GM12878 (cell line): ENCODE data around the gene C17orf58. TPM values are rescaled to one million over a fixed set of nuclear protein-coding genes. Genes with fewer than 3 reads are reported as not detected.
A peak's percentile ranks its signal among the peaks of the same experiment; 100 is the strongest.

Experiments used
- BHLHE40 ChIP-seq, 2 experiments: fragments of 450-650 bp in 1 of 2; IDR thresholded peaks; 2 replicates each; pipeline ENCODE4 v1.6.1; 2011 to 2017; ENCODE audit warnings: low read depth in 2 of 2, borderline replicate concordance in 1 of 2, improper control_type of control experiment in 1 of 2, low read length in 1 of 2, mild to moderate bottlenecking in 1 of 2
- CEBPB ChIP-seq, 2 experiments: fragments of 150-350 bp in 1 of 2; IDR thresholded peaks; 2 replicates each; pipeline ENCODE4 v1.6.1; 2012 to 2014; ENCODE audit warnings: low read depth in 2 of 2, low read length in 2 of 2, borderline replicate concordance in 1 of 2, inconsistent platforms in 1 of 2
- DPF2 ChIP-seq: fragments of 450-650 bp; IDR thresholded peaks from 2 replicates; pipeline ENCODE4 v1.6.1; 2017; ENCODE audit warnings: mild to moderate bottlenecking
- FOXK2 ChIP-seq: fragments of 450-650 bp; IDR thresholded peaks from 2 replicates; pipeline ENCODE4 v1.6.1; 2017; ENCODE audit warnings: mild to moderate bottlenecking, moderate library complexity
- IKZF1 ChIP-seq: fragments of 450-650 bp; conservative IDR thresholded peaks from 2 replicates; pipeline ENCODE4 v1.6.1; 2017; ENCODE audit warnings: antibody characterized with exemption, mild to moderate bottlenecking
- MEF2A ChIP-seq: IDR thresholded peaks from 2 replicates; pipeline ENCODE4 v1.6.1; 2011; ENCODE audit warnings: low read depth, mild to moderate bottlenecking, low read length, moderate library complexity; ENCODE audit not compliant: insufficient read depth
- MTA2 ChIP-seq: fragments of 450-650 bp; IDR thresholded peaks from 2 replicates; pipeline ENCODE4 v1.6.1; 2016; ENCODE audit warnings: low read depth, mild to moderate bottlenecking, moderate library complexity
- NBN ChIP-seq: fragments of 450-650 bp; IDR thresholded peaks from 2 replicates; pipeline ENCODE4 v1.6.1; 2016
- NR2F1 ChIP-seq: fragments of 450-650 bp; conservative IDR thresholded peaks from 2 replicates; pipeline ENCODE4 v1.6.1; 2017; ENCODE audit warnings: mild to moderate bottlenecking
- POLR2A ChIP-seq: IDR thresholded peaks from 2 replicates; pipeline ENCODE4 v1.6.1; 2011; ENCODE audit warnings: low read depth, mild to moderate bottlenecking, low read length
- RB1 ChIP-seq: fragments of 450-650 bp; formaldehyde crosslinking; IDR thresholded peaks from 2 replicates; pipeline ENCODE4 v1.6.1; 2017; ENCODE audit warnings: mild to moderate bottlenecking, borderline replicate concordance
- RBBP5 ChIP-seq: fragments of 200-600 bp; sonication (generic); conservative IDR thresholded peaks from 2 replicates; pipeline ENCODE4 v1.6.1; 2016
- RELA ChIP-seq: fragments of 450-650 bp; IDR thresholded peaks from 2 replicates; pipeline ENCODE4 v1.8.0; 2014; ENCODE audit warnings: borderline replicate concordance; ENCODE audit not compliant: partially characterized antibody
- SIN3A ChIP-seq: IDR thresholded peaks from 2 replicates; pipeline ENCODE4 v1.6.1; 2012; ENCODE audit warnings: low read depth, low read length, improper control_type of control experiment
- SMAD5 ChIP-seq: IDR thresholded peaks from 2 replicates; pipeline ENCODE4 v1.6.1; 2016; ENCODE audit warnings: antibody characterized with exemption, low read depth
- TBL1XR1 ChIP-seq: IDR thresholded peaks from 2 replicates; pipeline ENCODE4 v1.6.1; 2012; ENCODE audit warnings: low read depth, low read length, improper control_type of control experiment
- YY1 ChIP-seq: IDR thresholded peaks from 2 replicates; pipeline ENCODE4 v1.6.1; 2011; ENCODE audit warnings: low read depth, mild to moderate bottlenecking, low read length
- ZNF24 ChIP-seq: fragments of 450-650 bp; IDR thresholded peaks from 2 replicates; pipeline ENCODE4 v1.6.1; 2017; ENCODE audit warnings: antibody characterized with exemption, mild to moderate bottlenecking
- polyA plus RNA-seq, 11 experiments: library from polyadenylated mRNA; depleted of rRNA in 4 of 11; unstranded in 6 of 11; stranded (reverse) in 5 of 11; fragments of >200 nt; fragmentation: Nextera tagmentation in 4 of 11; fragmentation: Illumina TruSeq in 1 of 11; extraction: Ambion mirVana in 4 of 11; extraction: Trizol in 1 of 11; gene quantifications; 1 replicate in 1 of 11; 2 replicates in 10 of 11; pipeline versions ENCODE4 v1.2.1 to v1.2.3, GENCODE V29; 2011 to 2016; ENCODE audit warnings: inconsistent platforms in 2 of 11, missing spikeins in 2 of 11, low read depth in 1 of 11
- total RNA-seq, 4 experiments: library from RNA; depleted of rRNA in 3 of 4; stranded (reverse); fragments of >200 nt in 3 of 4; fragmentation: Illumina TruSeq in 1 of 4; extraction: Trizol in 1 of 4; gene quantifications; 2 replicates each; pipeline versions ENCODE4 v1.2.1 to v1.2.3, GENCODE V29; 2013 to 2021
- TF ChIP-seq, protein P1 (sequence below), 3 experiments: IDR thresholded peaks in 2 of 3; conservative IDR thresholded peaks in 1 of 3; 2 replicates each; pipeline ENCODE4 v1.5.1; 2011; ENCODE audit warnings: low read depth in 3 of 3, low read length in 3 of 3, mild to moderate bottlenecking in 3 of 3, control low read depth in 2 of 3, moderate library complexity in 2 of 3, inconsistent platforms in 1 of 3, mixed read lengths in 1 of 3; ENCODE audit not compliant: control insufficient read depth in 2 of 3, insufficient read depth in 1 of 3; ENCODE audit errors: extremely low read depth in 1 of 3
- TF ChIP-seq, protein P2 (sequence below): fragments of 450-650 bp; IDR thresholded peaks from 2 replicates; pipeline ENCODE4 v1.6.1; 2017; ENCODE audit warnings: mild to moderate bottlenecking, moderate library complexity
- TF ChIP-seq, protein P3 (sequence below): IDR thresholded peaks from 2 replicates; pipeline ENCODE4 v1.6.1; 2012; ENCODE audit warnings: low read depth, low read length, improper control_type of control experiment
- TF ChIP-seq, protein P4 (sequence below): IDR thresholded peaks from 2 replicates; pipeline ENCODE4 v1.6.1; 2012; ENCODE audit warnings: low read depth, low read length, improper control_type of control experiment
- TF ChIP-seq, protein P5 (sequence below): IDR thresholded peaks from 2 replicates; pipeline ENCODE4 v1.6.1; 2011; ENCODE audit warnings: low read depth, low read length, improper control_type of control experiment, borderline replicate concordance

C17orf58 gene
- total and polyA plus RNA-seq, 10 of the 15 experiments (the other 5 are each of a cell fraction or from before 2014, with no cell fraction given) = 3.3 to 12.3 (median 6.2) TPM

DNA sequence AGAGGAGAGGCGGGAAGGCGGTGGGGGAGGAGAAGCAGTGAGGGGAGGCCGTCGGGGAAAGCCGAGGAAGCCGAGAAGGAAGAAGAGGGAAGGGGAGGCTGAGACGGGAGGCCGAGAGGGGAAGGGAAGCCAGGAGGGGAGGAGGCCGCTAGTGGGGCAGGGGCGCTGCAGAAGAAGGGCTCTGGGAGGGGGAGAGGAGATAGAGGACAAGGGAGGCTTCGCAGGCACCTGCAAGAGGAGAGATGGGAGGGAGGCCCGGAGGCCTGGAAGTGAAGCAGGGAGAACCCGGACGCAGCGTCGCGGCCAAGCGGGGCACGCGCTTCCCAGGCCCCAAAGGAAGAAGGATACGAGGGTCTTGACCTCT is 2.3 kb downstream of the C17orf58 start (continued):
- TF ChIP-seq, protein P1, sequence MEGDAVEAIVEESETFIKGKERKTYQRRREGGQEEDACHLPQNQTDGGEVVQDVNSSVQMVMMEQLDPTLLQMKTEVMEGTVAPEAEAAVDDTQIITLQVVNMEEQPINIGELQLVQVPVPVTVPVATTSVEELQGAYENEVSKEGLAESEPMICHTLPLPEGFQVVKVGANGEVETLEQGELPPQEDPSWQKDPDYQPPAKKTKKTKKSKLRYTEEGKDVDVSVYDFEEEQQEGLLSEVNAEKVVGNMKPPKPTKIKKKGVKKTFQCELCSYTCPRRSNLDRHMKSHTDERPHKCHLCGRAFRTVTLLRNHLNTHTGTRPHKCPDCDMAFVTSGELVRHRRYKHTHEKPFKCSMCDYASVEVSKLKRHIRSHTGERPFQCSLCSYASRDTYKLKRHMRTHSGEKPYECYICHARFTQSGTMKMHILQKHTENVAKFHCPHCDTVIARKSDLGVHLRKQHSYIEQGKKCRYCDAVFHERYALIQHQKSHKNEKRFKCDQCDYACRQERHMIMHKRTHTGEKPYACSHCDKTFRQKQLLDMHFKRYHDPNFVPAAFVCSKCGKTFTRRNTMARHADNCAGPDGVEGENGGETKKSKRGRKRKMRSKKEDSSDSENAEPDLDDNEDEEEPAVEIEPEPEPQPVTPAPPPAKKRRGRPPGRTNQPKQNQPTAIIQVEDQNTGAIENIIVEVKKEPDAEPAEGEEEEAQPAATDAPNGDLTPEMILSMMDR (IDR thresholded peaks at IDR 0.05 in 2 of 3, conservative IDR thresholded peaks at IDR 0.05 in 1 of 3; ENCODE audit: control insufficient read depth in 2 of 3, extremely low read depth in 1 of 3, insufficient read depth in 1 of 3, low read depth in 3 of 3, low read length in 3 of 3) = no peak
- TF ChIP-seq TBL1XR1 (no peak), RB1 (0 out of 2 replicates have a peak, but pooled peaks have one; percentile 11), NBN (peak; percentile 74), DPF2 (no peak; the same call in 1 of the 2 replicates), MEF2A (no peak), FOXK2 (no peak), RBBP5 (no peak), POLR2A (no peak), MTA2 (0 out of 2 replicates have a peak, but pooled peaks have one; percentile 22), YY1 (no peak), SMAD5 (no peak), SIN3A (no peak), CEBPB (IDR thresholded peaks at IDR 0.05; ENCODE audit: borderline replicate concordance in 1 of 2, low read depth in 2 of 2, low read length in 2 of 2) (no peak), ZNF24 (no peak), BHLHE40 (IDR thresholded peaks at IDR 0.05; ENCODE audit: borderline replicate concordance in 1 of 2, low read depth in 2 of 2, low read length in 1 of 2) (no peak), IKZF1 (peak; percentile 37), RELA (no peak), NR2F1 (0 out of 2 replicates have a peak, but pooled peaks have one; percentile 18)
- TF ChIP-seq, protein P2, sequence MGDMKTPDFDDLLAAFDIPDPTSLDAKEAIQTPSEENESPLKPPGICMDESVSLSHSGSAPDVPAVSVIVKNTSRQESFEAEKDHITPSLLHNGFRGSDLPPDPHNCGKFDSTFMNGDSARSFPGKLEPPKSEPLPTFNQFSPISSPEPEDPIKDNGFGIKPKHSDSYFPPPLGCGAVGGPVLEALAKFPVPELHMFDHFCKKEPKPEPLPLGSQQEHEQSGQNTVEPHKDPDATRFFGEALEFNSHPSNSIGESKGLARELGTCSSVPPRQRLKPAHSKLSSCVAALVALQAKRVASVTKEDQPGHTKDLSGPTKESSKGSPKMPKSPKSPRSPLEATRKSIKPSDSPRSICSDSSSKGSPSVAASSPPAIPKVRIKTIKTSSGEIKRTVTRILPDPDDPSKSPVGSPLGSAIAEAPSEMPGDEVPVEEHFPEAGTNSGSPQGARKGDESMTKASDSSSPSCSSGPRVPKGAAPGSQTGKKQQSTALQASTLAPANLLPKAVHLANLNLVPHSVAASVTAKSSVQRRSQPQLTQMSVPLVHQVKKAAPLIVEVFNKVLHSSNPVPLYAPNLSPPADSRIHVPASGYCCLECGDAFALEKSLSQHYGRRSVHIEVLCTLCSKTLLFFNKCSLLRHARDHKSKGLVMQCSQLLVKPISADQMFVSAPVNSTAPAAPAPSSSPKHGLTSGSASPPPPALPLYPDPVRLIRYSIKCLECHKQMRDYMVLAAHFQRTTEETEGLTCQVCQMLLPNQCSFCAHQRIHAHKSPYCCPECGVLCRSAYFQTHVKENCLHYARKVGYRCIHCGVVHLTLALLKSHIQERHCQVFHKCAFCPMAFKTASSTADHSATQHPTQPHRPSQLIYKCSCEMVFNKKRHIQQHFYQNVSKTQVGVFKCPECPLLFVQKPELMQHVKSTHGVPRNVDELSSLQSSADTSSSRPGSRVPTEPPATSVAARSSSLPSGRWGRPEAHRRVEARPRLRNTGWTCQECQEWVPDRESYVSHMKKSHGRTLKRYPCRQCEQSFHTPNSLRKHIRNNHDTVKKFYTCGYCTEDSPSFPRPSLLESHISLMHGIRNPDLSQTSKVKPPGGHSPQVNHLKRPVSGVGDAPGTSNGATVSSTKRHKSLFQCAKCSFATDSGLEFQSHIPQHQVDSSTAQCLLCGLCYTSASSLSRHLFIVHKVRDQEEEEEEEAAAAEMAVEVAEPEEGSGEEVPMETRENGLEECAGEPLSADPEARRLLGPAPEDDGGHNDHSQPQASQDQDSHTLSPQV = no peak
- TF ChIP-seq, protein P3, sequence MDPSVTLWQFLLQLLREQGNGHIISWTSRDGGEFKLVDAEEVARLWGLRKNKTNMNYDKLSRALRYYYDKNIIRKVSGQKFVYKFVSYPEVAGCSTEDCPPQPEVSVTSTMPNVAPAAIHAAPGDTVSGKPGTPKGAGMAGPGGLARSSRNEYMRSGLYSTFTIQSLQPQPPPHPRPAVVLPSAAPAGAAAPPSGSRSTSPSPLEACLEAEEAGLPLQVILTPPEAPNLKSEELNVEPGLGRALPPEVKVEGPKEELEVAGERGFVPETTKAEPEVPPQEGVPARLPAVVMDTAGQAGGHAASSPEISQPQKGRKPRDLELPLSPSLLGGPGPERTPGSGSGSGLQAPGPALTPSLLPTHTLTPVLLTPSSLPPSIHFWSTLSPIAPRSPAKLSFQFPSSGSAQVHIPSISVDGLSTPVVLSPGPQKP = no peak
- TF ChIP-seq, protein P4, sequence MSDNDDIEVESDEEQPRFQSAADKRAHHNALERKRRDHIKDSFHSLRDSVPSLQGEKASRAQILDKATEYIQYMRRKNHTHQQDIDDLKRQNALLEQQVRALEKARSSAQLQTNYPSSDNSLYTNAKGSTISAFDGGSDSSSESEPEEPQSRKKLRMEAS = 0 out of 2 replicates have a peak, but pooled peaks have one; percentile 25
- TF ChIP-seq, protein P5, sequence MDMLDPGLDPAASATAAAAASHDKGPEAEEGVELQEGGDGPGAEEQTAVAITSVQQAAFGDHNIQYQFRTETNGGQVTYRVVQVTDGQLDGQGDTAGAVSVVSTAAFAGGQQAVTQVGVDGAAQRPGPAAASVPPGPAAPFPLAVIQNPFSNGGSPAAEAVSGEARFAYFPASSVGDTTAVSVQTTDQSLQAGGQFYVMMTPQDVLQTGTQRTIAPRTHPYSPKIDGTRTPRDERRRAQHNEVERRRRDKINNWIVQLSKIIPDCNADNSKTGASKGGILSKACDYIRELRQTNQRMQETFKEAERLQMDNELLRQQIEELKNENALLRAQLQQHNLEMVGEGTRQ = no peak
